Activated naive CD8-positive, alpha-beta T cell treated with anti-CD3 and anti-CD28 coated beads, Interleukin-2, amount 50 U/mL, for 24 hours (primary cell): ENCODE measurements around the gene HOXA13.
A peak's percentile ranks its signal among the peaks of the same experiment; 100 is the strongest.

Experiments
- ATAC-seq: fragments of 150-1000 bp; cut with Tn5 transposase; one replicate; pipeline ENCODE4 v1.10.0; 2021
- DNase-seq: peaks from one replicate; pipeline ENCODE4 v3.0.0; 2021
- H3K27ac Mint-ChIP-seq: one replicate; pipeline ENCODE4 v1.8.0; 2021; ENCODE audit warnings: mild to moderate bottlenecking, mixed read lengths
- H3K27me3 Mint-ChIP-seq: one replicate; pipeline ENCODE4 v1.8.0; 2021; ENCODE audit warnings: mixed read lengths
- H3K36me3 Mint-ChIP-seq: one replicate; pipeline ENCODE4 v1.8.0; 2021; ENCODE audit warnings: low read depth, mixed read lengths
- H3K4me1 Mint-ChIP-seq: one replicate; pipeline ENCODE4 v1.8.0; 2021; ENCODE audit warnings: mixed read lengths
- H3K4me3 Mint-ChIP-seq: one replicate; pipeline ENCODE4 v1.8.0; 2021; ENCODE audit warnings: mild to moderate bottlenecking, moderate library complexity, mixed read lengths
- H3K9me3 Mint-ChIP-seq: one replicate; pipeline ENCODE4 v1.8.0; 2021; ENCODE audit warnings: mixed read lengths

HOXA13 gene

DNA sequence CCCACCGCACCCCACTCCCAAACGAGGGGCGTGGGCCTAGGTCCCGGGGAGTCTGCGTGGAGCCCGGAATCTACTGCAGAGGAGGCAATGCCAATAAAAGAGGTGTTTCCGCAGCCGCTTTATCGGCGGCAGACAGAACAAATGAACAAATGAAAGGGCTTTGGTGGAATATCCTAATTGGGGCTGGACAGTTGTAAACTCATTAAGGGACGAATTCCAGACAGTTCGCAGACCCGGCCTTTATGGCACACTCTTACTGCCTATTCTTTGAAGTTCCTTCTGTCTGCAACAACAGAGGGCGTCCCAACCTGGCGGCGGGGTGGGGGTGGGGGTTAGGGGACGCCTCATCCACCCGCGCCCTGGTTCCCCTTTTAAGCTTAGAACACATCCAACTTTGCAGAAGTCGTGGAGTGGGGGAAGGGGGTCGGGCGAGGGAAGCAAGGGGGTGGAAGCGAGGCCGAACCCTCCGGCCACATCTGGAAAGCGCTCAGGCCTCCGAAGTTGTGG, 38.6 kb downstream of the HOXA13 start:
- ATAC-seq (no peak), DNase-seq (no peak)
- Mint-ChIP-seq H3K4me1 (peaks cover 38% of the 10 kb centered on the region), H3K27ac (no peak overlapping the region), H3K27me3 (peaks cover 82% of the 10 kb centered on the region), H3K4me3 (peak overlapping the region; percentile 61), H3K9me3 (no peaks in the 10 kb centered on the region), H3K36me3 (no peaks in the 10 kb centered on the region)

DNA sequence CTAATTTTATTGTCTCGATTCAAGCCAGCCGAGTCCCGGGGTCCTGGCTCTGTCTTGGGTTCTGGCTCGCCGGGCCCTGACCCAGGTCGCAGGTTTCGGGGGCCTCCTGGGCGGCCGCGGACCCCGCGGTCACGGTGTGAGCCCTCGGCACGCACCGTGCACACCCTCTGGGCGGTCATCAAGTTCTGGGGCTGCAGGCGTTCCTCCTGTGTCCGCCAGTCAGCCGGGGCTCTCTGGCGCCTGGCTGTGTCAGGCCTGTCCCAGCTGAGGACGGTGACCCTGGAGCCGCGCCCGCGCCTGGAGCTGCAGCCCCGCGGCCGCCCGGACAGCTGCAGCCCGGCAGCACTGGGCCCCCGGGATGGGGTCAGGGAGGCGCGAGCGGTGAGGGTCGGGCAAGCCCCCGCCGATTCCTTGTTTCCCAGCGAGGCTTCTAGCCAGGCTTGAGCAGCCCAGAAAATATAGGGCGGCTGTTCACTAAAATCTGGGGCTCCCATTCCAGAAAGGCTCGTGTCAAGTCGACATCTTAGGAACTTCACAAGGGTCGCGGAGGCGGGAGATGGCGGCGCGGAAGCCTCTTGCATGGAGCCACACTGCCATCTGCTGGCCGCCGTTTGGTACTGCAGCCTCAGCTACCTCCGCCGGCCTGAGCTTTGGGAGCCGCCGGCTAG, 39.2 kb downstream of the HOXA13 start:
- H3K4me3 Mint-ChIP-seq = peak overlapping the region; percentile 61
- H3K36me3 Mint-ChIP-seq = no peaks in the 10 kb centered on the region
- H3K27me3 Mint-ChIP-seq = peaks cover 83% of the 10 kb centered on the region
- no peak overlapping the region for H3K27ac Mint-ChIP-seq
- no peaks in the 10 kb centered on the region for H3K9me3 Mint-ChIP-seq
- H3K4me1 Mint-ChIP-seq = peaks cover 36% of the 10 kb centered on the region
- DNase-seq (peak; percentile 90), ATAC-seq (peak; percentile 60)

DNA sequence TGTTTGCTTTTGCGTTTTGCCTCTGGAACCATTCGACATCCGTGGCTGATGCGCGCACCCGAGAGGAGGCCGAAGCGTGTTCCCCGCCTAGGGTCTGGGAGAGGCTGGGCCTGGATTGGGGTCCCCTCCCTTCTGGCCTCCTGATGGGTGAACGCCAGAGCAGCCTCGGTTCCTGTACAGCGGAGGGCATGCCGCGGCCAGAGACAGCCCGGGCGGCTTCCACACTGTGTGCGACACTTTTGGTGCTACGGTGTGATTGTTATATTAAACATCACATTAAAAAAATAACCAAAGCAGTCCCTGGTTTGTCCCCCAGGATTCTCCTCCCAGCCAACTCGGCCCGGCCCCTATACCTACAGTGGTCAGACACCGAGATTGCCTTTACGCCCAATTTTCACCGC, 39.7 kb downstream of the HOXA13 start:
- H3K27me3 Mint-ChIP-seq = peaks cover 84% of the 10 kb centered on the region
- H3K9me3 Mint-ChIP-seq = no peaks in the 10 kb centered on the region
- no peak overlapping the region for H3K27ac Mint-ChIP-seq
- DNase-seq (no peak), ATAC-seq (no peak)
- H3K4me3 Mint-ChIP-seq = peak overlapping the region; percentile 50
- peaks cover 38% of the 10 kb centered on the region for H3K4me1 Mint-ChIP-seq
- no peaks in the 10 kb centered on the region for H3K36me3 Mint-ChIP-seq

DNA sequence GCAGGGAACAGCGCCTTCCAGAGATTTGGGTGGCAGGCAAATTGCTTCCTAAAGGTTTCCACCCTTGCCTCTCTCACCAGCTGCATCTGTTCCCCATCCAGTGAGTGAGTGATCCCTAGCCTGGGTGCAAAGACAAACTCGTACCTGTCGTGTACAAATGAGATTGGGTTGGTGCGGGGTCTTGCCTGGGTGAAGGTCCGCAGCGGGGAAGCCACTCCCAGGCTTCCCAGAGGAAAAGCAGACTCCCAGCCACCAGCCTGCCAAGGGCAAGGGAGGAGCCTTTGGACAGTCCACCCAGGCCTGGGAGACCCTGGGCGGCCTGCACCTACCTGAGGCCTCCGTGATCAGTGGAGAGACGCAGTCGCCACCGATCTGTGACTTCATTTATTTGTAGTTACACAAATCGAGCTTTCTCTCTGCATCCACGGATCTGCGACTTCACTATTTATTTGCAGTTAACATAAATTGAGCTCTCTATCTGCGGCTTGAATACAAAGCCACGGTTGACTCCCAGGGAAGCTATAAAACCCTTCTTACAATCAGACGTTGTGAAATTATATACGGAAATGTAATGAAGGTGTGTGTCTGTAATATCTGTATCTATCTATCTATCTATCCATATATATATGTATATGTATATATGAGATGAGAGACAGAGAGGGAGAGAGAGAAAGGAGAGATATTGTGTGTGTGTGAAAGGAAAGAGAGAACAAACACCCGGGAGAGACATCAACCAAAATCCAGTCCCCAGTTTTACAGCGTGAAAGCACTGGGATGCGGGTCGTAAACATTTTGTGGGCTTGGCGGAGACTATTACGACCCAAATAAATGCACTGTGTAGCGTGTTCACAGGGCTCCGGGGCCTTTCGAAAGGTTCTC, 40.4 kb downstream of the HOXA13 start:
- H3K4me3 Mint-ChIP-seq = peak overlapping the region; percentile 50
- no peak for DNase-seq
- no peak for ATAC-seq
- no peak overlapping the region for H3K27ac Mint-ChIP-seq
- H3K27me3 Mint-ChIP-seq = peaks cover 87% of the 10 kb centered on the region
- H3K4me1 Mint-ChIP-seq = peaks cover 45% of the 10 kb centered on the region
- H3K36me3 Mint-ChIP-seq = peaks cover 1% of the 10 kb centered on the region
- no peaks in the 10 kb centered on the region for H3K9me3 Mint-ChIP-seq

DNA sequence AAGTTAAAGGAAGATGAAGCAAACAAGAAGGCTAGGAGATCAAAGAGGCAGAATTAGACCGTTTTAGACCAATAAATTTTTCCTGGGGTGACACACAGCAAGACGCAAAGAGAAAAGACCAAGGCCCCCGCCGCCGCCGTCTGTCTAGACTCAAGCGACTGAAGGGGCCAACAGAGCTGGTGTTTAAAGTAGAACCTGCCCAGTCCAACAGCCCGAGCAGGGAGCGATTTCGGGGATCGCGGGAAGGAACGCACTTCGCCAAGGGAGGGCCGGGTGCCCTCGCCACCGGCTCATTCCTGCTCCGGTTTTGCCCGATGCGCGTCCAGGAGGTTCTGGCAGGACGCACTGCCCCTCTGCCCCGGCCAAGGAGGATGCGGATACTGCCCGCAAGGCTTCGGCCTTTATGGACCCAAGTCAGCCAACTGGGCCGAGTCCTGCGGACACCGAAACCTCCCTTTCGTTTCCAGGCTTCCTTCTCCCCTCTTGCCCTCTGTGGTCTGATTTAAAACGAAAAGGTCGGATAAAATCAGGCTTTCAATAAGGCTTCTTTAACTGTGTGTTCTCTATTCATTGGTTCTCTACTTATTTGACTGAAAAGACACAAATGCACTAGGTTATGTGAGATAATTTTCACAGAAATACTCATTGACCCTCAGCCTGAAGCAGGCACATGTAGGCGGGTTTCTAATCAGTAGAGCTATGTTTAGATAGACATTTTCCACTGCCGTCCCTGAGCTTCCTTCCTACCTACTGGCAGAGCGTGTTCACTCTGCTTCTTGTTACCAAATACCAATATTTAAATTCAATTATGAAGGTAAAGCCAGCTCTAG, 41.2 kb downstream of the HOXA13 start:
- DNase-seq = no peak
- Mint-ChIP-seq H3K4me1 (peaks cover 44% of the 10 kb centered on the region), H3K27me3 (peaks cover 88% of the 10 kb centered on the region), H3K9me3 (no peaks in the 10 kb centered on the region), H3K4me3 (no peak overlapping the region), H3K27ac (peak overlapping the region; percentile 19), H3K36me3 (peaks cover 1% of the 10 kb centered on the region)
- no peak for ATAC-seq

DNA sequence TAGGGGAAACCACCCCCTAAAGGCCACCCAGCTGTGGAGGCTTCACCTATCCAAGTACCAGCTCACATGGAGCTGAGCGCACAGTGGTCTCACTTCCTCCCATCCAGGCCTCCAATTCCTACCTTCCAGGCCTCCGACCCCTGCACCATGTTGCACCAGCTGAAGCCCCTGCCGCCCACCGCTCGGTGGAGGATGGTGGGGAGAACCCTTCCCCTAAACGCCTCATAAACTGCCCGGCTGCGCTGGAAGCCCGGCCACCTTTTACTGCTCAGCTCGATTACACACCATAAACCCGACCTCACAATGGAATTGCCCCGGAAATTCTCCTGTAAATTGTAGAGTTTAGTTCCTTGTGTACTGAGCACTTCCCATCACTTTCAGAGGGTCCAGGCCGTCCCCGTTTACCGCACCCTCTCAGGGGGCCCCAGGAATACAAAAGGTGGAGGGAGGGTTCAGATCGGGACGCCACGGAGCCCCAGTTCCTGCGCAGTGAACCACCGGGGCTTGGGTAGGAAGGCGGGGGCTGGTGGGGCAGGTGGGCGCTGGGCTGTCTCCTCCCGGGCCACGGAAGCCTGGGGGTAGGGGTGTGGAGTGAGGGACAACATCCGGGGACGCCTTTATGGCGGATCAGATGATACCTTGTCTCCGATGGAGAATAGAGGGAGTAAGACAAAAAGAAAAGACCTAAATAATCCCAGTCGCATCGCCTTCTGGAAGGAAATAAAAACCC, 42.0 kb downstream of the HOXA13 start:
- Mint-ChIP-seq H3K27me3 (peaks cover 88% of the 10 kb centered on the region), H3K9me3 (no peaks in the 10 kb centered on the region), H3K4me3 (peak overlapping the region; percentile 16), H3K36me3 (peaks cover 1% of the 10 kb centered on the region), H3K4me1 (peaks cover 44% of the 10 kb centered on the region), H3K27ac (peak overlapping the region; percentile 19)
- DNase-seq = no peak
- ATAC-seq = no peak

DNA sequence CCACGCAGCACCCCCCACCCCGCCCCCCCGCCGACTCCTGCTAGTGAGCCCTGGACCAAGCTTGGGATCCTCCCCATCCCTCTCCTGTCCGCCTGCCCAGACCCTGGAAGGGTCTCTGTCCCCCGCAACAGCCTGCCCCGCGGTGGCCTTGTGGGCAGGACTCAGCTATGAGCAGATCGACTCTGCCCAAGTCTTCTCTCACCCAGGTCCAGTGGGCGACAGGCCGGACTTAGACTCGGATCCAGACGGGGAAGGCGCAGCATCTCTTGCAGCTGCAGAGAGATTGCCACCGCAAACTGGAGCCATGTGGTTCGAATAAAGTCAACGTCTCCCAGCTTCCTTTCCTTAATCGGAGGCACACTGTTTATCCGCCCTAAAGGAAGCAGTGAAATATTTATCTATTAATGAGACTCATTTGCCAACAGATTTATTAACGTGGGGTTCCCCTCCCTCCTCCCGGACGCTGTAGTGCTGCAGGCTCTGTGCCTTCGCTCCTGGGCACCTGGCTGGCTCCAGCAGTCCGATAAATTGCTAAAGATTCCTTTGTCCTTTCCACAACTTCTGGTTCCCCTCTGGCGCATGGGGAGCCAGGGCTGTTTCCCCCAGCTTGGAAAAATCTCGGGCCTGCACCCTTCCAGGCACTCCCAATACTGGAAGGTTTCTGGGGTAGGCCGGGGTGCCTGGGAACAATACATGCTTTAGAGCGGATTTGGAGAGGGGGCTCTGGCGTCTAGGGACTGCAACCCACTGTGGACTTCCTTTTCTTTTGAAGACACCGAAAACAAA, 42.8 kb downstream of the HOXA13 start:
- peak overlapping the region; percentile 60 for H3K27ac Mint-ChIP-seq
- DNase-seq = no peak

DNA sequence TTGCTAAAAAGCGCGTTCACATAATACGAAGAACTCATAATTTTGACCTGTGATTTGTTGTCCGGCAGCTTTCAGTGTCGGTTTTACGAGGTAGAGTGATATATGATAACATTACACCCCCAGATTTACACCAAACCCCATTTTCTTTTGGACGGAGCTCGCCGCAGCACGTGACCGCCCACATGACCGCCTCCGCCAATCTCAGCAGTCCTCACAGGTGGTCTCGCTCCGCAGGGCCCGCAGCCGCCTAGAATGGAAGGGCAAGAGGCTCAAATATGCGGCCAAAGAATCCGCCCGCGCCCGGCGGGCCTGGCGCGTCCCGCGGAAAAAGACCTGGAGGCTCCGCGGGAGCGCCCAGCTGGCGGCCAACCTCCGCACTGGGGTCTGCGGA, 43.4 kb downstream of the HOXA13 start, which contains the start of gene HOXA7:
Gene HOXA7, minus strand, starts transcription at position 168 of the 391 bp plus-strand sequence. Its CDS starts 130 bp downstream, at position 38.
- Mint-ChIP-seq H3K9me3 (no peaks in the 10 kb centered on the region), H3K36me3 (peaks cover 1% of the 10 kb centered on the region), H3K27me3 (peaks cover 88% of the 10 kb centered on the region), H3K4me3 (peak within 1 kb of the TSS; percentile 51), H3K4me1 (peaks cover 51% of the 10 kb centered on the region), H3K27ac (peak within 1 kb of the TSS; percentile 60)
- ATAC-seq = no peak
- DNase-seq = no peak

More for the DNA sequence above, 42.8 kb downstream of the HOXA13 start:
- no peak for ATAC-seq
- no peaks in the 10 kb centered on the region for H3K9me3 Mint-ChIP-seq
- H3K36me3 Mint-ChIP-seq = peaks cover 1% of the 10 kb centered on the region
- peaks cover 45% of the 10 kb centered on the region for H3K4me1 Mint-ChIP-seq
- peaks cover 87% of the 10 kb centered on the region for H3K27me3 Mint-ChIP-seq
- H3K4me3 Mint-ChIP-seq = no peak overlapping the region

DNA sequence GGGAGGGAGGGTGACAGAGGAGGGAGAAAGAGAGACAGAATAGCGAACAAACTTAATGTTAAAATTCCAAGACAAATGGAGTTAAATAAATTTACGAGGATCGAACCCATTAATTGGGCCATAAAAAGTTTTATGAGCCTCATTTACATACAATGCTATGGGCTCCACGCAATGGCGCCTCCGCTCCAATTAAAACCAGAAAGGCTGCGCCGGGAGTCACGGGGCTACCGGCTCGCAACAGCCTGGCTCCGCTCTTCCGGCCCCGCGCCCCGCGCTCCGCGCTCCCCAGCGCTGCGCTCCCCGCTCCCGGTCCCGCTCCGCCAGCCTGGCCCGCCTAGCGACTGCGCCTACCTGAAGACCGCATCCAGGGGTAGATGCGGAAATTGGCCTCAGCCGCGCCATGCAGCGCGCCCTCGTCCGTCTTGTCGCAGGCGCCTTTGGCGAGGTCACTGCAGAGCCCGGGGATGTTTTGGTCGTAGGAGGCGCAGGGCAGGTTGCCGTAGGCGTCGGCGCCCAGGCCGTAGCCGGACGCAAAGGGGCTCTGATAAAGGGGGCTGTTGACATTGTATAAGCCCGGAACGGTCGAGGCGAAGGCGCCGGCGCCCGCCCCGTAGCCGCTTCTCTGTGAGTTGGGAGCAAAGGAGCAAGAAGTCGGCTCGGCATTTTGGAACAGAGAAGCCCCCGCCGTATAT, 43.9 kb downstream of the HOXA13 start:
- H3K27me3 Mint-ChIP-seq = peaks cover 90% of the 10 kb centered on the region
- H3K36me3 Mint-ChIP-seq = peaks cover 1% of the 10 kb centered on the region
- H3K4me3 Mint-ChIP-seq = peak overlapping the region; percentile 51
- H3K4me1 Mint-ChIP-seq = peaks cover 53% of the 10 kb centered on the region
- H3K9me3 Mint-ChIP-seq = no peaks in the 10 kb centered on the region
- ATAC-seq (no peak), DNase-seq (no peak)
- H3K27ac Mint-ChIP-seq = peak overlapping the region; percentile 49

DNA sequence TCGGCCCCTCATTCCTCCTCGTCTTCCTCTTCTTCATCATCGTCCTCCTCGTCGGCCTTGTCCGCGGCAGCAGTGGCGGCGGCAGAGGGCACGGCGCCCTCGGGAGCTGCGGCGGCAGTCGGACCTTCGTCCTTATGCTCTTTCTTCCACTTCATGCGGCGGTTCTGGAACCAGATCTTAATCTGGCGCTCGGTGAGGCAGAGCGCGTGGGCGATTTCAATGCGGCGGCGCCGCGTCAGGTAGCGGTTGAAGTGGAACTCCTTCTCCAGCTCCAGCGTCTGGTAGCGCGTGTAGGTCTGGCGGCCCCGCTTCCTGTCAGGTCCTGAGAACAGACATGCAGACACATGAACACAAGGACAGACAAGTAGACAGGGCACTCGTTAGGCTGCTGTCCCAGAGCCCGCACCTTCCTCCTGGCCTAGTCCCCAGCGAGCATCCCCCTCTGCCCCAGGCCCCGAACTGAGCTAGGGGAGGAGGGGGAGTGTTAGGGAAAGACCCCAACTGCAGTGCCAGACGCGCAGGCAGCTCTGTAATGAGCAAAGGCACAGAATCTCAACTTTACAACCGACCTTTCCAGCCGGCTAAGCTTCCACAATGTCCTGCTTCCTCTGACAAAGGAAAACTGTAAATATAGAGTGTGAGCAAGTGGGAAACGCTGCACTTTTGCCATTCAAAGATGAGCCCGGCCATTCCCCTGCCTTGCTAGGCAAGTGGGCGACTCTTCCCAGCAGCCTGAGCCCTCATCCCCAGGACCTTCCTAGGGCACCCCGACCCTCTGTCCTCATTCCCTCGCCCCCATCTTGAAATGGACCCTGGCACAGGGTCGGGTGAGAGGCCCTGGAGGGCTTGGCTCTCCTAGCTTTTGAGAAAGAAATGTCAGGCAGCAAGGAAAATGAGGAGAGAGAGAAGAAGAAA, 44.7 kb downstream of the HOXA13 start:
- no peak for ATAC-seq
- no peak for DNase-seq
- Mint-ChIP-seq H3K4me1 (peaks cover 59% of the 10 kb centered on the region), H3K27me3 (peaks cover 91% of the 10 kb centered on the region), H3K27ac (peak overlapping the region; percentile 49), H3K4me3 (peak overlapping the region; percentile 46), H3K9me3 (no peaks in the 10 kb centered on the region), H3K36me3 (peaks cover 1% of the 10 kb centered on the region)

DNA sequence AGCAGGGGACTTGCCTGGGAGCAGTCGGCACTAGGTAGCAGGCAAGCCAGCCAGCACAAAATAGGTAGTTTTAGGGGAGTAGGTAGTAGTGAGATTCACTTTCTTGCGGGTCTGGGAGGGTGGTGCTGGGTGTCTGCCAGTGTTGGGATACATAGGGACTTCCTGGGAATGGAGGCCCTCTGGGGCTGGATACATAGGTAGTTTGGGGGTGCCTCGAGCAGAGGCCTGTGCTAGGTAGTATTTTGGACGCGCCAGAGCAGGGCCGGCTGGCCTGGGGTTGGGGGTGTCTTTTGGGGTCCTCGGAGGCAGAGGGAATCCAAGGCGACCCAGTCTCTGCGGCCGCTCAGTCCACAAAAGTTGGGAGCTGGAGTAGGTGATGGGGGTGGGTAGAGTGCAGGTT, 45.5 kb downstream of the HOXA13 start:
- Mint-ChIP-seq H3K27me3 (peaks cover 91% of the 10 kb centered on the region), H3K4me1 (peaks cover 54% of the 10 kb centered on the region), H3K9me3 (no peaks in the 10 kb centered on the region), H3K4me3 (peak overlapping the region; percentile 46), H3K27ac (no peak overlapping the region), H3K36me3 (peaks cover 1% of the 10 kb centered on the region)
- DNase-seq (no peak), ATAC-seq (no peak)

DNA sequence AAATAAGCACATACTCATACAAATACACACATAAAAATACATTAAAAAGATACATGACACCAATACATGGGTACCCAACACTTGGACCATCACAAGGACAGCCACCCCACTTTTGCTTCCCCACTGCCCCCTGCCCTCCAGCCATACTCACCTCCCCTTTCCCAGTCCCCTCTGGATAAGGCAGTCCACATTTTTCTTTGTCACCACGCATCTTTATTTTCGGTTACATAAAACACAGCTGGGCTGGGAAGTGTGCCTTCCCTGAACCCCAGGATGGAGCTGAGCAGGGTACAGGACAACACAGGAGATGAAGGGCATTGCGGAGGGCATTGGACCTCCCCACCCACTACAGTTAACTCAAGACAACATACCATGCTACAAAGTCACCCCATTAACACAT, 46.4 kb downstream of the HOXA13 start:
- Mint-ChIP-seq H3K4me3 (no peak overlapping the region), H3K27me3 (peaks cover 90% of the 10 kb centered on the region), H3K4me1 (peaks cover 52% of the 10 kb centered on the region), H3K27ac (no peak overlapping the region), H3K36me3 (peaks cover 1% of the 10 kb centered on the region), H3K9me3 (no peaks in the 10 kb centered on the region)
- ATAC-seq (no peak), DNase-seq (no peak)
